Measurements from ENCODE around the gene B3GAT1. TPM values are rescaled to one million over a fixed set of nuclear protein-coding genes. Genes with fewer than 3 reads are reported as not detected.

The B3GAT1 gene
- total and polyA plus RNA-seq, 12 donors: 0.09 to 10.3 (median 2.1) TPM; not detected in 1

DNA sequence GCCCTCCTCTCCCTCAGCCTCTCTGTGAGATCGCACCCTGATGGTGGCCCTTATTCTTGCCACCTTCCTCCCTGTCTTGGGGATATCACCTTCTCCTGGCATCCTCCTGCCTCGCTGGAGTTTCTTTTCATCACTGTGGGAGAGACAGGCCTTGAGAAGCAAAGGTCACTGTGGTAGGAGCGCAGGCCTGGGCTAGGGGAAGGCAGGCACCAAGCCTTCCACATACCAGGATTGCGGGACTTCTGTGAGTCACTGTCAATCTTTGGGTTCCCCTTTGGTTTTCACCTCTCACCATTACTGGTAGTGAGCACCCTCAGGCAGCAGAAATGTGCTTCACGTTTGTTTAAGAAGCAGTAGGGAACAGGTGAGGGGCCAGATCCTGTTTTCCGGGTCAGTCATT, 31.2 kb upstream of the B3GAT1 start:
- WGBS, 4 donors: 67 to 85% (median 73%) methylated on average over 4 to 6 of the region's 6 CpGs
- no peaks in the 10 kb centered on the region for H3K4me1 ChIP-seq (replicated peaks in 1 of 2)
- no peaks in the 10 kb centered on the region for H3K36me3 ChIP-seq (replicated peaks in 1 of 2)
- intact Hi-C loops (cut with DNase I): no loop called here
- no peaks in the 10 kb centered on the region for H3K9me3 ChIP-seq (replicated peaks in 1 of 3)
- H3K27me3 ChIP-seq: no peaks in the 10 kb centered on the region
- DNase-seq: no peak
- TF ChIP-seq POLR2A (IDR thresholded peaks at IDR 0.05): no peak
- TF ChIP-seq, protein P1, sequence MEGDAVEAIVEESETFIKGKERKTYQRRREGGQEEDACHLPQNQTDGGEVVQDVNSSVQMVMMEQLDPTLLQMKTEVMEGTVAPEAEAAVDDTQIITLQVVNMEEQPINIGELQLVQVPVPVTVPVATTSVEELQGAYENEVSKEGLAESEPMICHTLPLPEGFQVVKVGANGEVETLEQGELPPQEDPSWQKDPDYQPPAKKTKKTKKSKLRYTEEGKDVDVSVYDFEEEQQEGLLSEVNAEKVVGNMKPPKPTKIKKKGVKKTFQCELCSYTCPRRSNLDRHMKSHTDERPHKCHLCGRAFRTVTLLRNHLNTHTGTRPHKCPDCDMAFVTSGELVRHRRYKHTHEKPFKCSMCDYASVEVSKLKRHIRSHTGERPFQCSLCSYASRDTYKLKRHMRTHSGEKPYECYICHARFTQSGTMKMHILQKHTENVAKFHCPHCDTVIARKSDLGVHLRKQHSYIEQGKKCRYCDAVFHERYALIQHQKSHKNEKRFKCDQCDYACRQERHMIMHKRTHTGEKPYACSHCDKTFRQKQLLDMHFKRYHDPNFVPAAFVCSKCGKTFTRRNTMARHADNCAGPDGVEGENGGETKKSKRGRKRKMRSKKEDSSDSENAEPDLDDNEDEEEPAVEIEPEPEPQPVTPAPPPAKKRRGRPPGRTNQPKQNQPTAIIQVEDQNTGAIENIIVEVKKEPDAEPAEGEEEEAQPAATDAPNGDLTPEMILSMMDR (IDR thresholded peaks at IDR 0.05): no peak
- H3K4me3 ChIP-seq: no peak overlapping the region
- no peak overlapping the region for H3K27ac ChIP-seq

DNA sequence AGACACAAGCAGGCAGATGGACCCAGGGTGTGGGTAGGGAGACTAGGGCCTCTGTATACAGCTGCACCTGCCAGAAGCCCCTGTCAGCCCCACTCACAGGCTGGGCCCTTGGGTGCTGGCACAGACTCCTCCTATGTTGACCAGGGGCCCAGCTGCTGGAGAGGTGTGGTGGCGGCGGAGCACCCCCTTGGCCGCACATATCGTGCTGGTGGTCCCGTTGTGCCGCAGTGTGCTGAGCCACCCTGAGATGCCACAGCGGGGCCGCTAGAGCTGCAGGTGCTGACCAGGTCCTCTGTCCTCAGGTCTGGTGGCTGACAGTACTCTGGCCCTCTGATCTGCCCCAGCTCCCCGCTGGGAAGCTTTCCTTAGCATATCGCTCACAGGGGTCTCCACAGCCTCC, 30.2 kb upstream of the B3GAT1 start:
- intact Hi-C loops (cut with DNase I): no loop called here
- 73 to 87% (median 83%) methylated on average over 3 to 10 of the region's 10 CpGs for WGBS, 4 donors
- Histone ChIP-seq H3K4me3 (no peak overlapping the region), H3K4me1 (replicated peaks in 1 of 2) (no peaks in the 10 kb centered on the region), H3K27me3 (no peaks in the 10 kb centered on the region), H3K27ac (no peak overlapping the region), H3K36me3 (replicated peaks in 1 of 2) (no peaks in the 10 kb centered on the region), H3K9me3 (replicated peaks in 1 of 3) (no peaks in the 10 kb centered on the region)
- TF ChIP-seq, protein P1 (IDR thresholded peaks at IDR 0.05): no peak
- no peak for TF ChIP-seq POLR2A (IDR thresholded peaks at IDR 0.05)
- no peak for DNase-seq

DNA sequence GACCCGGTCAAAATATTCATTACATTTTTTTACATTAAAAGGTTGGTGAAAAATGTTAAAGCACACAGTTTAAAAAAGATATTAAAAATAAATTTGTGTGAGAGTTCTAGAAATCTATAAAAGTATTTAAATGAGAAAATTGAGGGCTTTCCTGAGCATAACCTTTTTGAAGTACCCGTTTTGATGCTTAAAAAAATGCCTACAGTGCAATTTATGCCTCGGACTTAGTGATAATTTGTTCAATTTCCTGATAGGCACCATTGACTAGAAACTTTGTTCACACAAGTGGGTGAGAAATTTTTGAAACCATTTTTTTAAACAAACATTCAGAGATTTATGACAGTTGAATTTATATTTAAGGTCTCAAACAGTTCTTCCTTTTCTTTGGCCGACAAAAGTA, 29.7 kb upstream of the B3GAT1 start:
- DNase-seq: no peak
- no peaks in the 10 kb centered on the region for H3K27me3 ChIP-seq
- no peaks in the 10 kb centered on the region for H3K4me1 ChIP-seq (replicated peaks in 1 of 2)
- no peak overlapping the region for H3K4me3 ChIP-seq
- no peak overlapping the region for H3K27ac ChIP-seq
- intact Hi-C loops (cut with DNase I): no loop called here
- WGBS, 4 donors: 72 to 77% (median 72%) methylated on average over 4 of the region's 4 CpGs
- H3K36me3 ChIP-seq (replicated peaks in 1 of 2): no peaks in the 10 kb centered on the region
- no peaks in the 10 kb centered on the region for H3K9me3 ChIP-seq (replicated peaks in 1 of 3)
- TF ChIP-seq, protein P1 (IDR thresholded peaks at IDR 0.05): no peak
- no peak for TF ChIP-seq POLR2A (IDR thresholded peaks at IDR 0.05)

DNA sequence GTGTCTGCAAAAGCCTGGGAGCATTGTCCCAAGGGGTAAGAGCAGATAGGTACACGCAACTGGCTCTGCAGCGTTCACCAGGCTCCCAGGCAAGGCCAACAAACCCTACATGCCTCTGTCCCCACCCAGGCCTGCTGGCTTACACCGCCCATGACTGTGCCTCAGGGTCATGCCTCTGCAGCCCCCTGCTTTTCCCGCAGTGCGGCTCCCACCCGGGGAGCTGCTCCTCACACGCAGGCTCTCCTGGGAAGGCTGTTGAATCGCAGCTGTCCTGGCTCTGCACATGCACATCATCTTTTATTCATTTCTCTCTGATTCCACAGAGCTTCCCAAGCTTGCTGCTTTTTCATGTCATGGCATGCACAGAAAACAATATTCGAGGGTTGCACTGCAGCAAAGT, 29.2 kb upstream of the B3GAT1 start:
- H3K4me1 ChIP-seq (replicated peaks in 1 of 2): no peaks in the 10 kb centered on the region
- no peak for DNase-seq
- 56 to 65% (median 61%) methylated on average over 3 to 9 of the region's 9 CpGs for whole genome bisulfite sequencing, 4 donors
- H3K36me3 ChIP-seq (replicated peaks in 1 of 2): no peaks in the 10 kb centered on the region
- intact Hi-C loops (cut with DNase I): no loop called here
- TF ChIP-seq POLR2A (IDR thresholded peaks at IDR 0.05): no peak
- TF ChIP-seq, protein P1 (IDR thresholded peaks at IDR 0.05): no peak
- no peak overlapping the region for H3K27ac ChIP-seq
- H3K4me3 ChIP-seq: no peak overlapping the region
- no peaks in the 10 kb centered on the region for H3K27me3 ChIP-seq
- H3K9me3 ChIP-seq (replicated peaks in 1 of 3): no peaks in the 10 kb centered on the region

All from adrenal gland (tissue), 12 donors.